ENCODE results near the gene FHAD1.
"Not testable (repeated sequence)": the region's sequence is repeated elsewhere in the genome, so short reads cannot be mapped to it uniquely, and the experiment has no call there.

Gene FHAD1

GRCh38 chr1:15430787-15431570 lies 184.0 kb downstream of the FHAD1 start:
- DNase-seq: peak in 48 of 56 donors; percentile 11 to 83 (median 54)

- no peak for DNase-seq
Measured at GRCh38 chr1:15431571-15431948, 184.5 kb downstream of the FHAD1 start.

GRCh38 chr1:15432324-15432723 lies 185.3 kb downstream of the FHAD1 start:
- no peak for DNase-seq

GRCh38 chr1:15433471-15433870 lies 186.4 kb downstream of the FHAD1 start:
- no peak for DNase-seq

- DNase-seq: not testable (repeated sequence)
Measured at GRCh38 chr1:15434739-15435138, 187.7 kb downstream of the FHAD1 start.

GRCh38 chr1:15435239-15436077 lies 188.4 kb downstream of the FHAD1 start:
- no peak for DNase-seq

- no peak for DNase-seq
Measured at GRCh38 chr1:15436881-15437442, 189.9 kb downstream of the FHAD1 start.

- no peak for DNase-seq
Measured at GRCh38 chr1:15439325-15439724, 192.3 kb downstream of the FHAD1 start.

- no peak for DNase-seq
Measured at GRCh38 chr1:15440357-15440756, 193.3 kb downstream of the FHAD1 start.

- DNase-seq: no peak
Measured at GRCh38 chr1:15441247-15441646, 194.2 kb downstream of the FHAD1 start.

- no peak for DNase-seq
Measured at GRCh38 chr1:15442119-15442518, 195.1 kb downstream of the FHAD1 start.

GRCh38 chr1:15442759-15443158 lies 195.7 kb downstream of the FHAD1 start:
- no peak for DNase-seq

GRCh38 chr1:15443281-15443680 lies 196.3 kb downstream of the FHAD1 start:
- DNase-seq: no peak

GRCh38 chr1:15444468-15445389 lies 197.7 kb downstream of the FHAD1 start:
- DNase-seq: no peak

GRCh38 chr1:15445390-15446122 lies 198.5 kb downstream of the FHAD1 start:
- DNase-seq: no peak

- DNase-seq: no peak
Measured at GRCh38 chr1:15446212-15446611, 199.2 kb downstream of the FHAD1 start.

Measured in nucleus accumbens (tissue), 56 donors.